H1 (cell line): Measurements from ENCODE around the gene NPS. TPM values are rescaled to one million over a fixed set of nuclear protein-coding genes. Genes with fewer than 3 reads are reported as not detected.

Experiments
- CHD1 ChIP-seq: IDR thresholded peaks from 2 replicates; pipeline ENCODE4 v1.6.1; 2012; ENCODE audit warnings: low read depth, low read length, improper control_type of control experiment
- EZH2 ChIP-seq: fragments of 200-600 bp; sonication (generic); IDR thresholded peaks from 2 replicates; pipeline ENCODE4 v1.7.1; 2012; ENCODE audit warnings: low read depth, mild to moderate bottlenecking, moderate library complexity, low read length, inconsistent platforms; ENCODE audit not compliant: severe bottlenecking
- HDAC6 ChIP-seq: IDR thresholded peaks from one replicate; pipeline ENCODE4 v1.7.1; 2012; ENCODE audit warnings: low read depth, mild to moderate bottlenecking, inconsistent platforms, low read length, moderate library complexity
- polyA plus RNA-seq, 7 experiments: library from polyadenylated mRNA; depleted of rRNA in 3 of 7; stranded (reverse) in 5 of 7; unstranded in 2 of 7; fragments of >200 nt in 5 of 7; fragments of 200-250 nt in 2 of 7; gene quantifications; 1 replicate in 5 of 7; 2 replicates in 1 of 7; 4 replicates in 1 of 7; pipeline versions ENCODE4 v1.2.1 to v1.2.3, GENCODE V29; 2011 to 2013; ENCODE audit warnings: missing spikeins in 2 of 7, mixed read lengths in 2 of 7
- total RNA-seq: library from RNA; stranded (reverse); fragmentation: NEBNext Ultra II Directional; extraction: Animal tissue kit (Norgen Biotek cat#: 25700); gene quantifications from 2 replicates; pipeline ENCODE4 v1.2.1, GENCODE V29; 2021

NPS gene
- total and polyA plus RNA-seq, 2 of the 8 experiments (the other 6 are each of a cell fraction or from before 2014, with no cell fraction given): not detected

- TF ChIP-seq EZH2: no peak
- no peak for TF ChIP-seq HDAC6
- TF ChIP-seq CHD1: no peak
- TF ChIP-seq, all 59 proteins: peak for 0
Measured at GRCh38 chr10:127549009-127549408, at the start of gene NPS (continued).
